Gastrocnemius medialis (tissue), 4 donors: Measurements from ENCODE around the gene MCAM.

Experiments used
- CTCF ChIP-seq, 5 experiments: fragments of 450-650 bp in 3 of 5; fragments of 200-600 bp in 2 of 5; sonication (generic) in 2 of 5; IDR thresholded peaks in 4 of 5; conservative IDR thresholded peaks in 1 of 5; 1 replicate in 4 of 5; 2 replicates in 1 of 5; pipeline ENCODE4 v1.5.1; 2016 to 2019; ENCODE audit warnings: antibody characterized with exemption in 5 of 5, mild to moderate bottlenecking in 3 of 5, moderate library complexity in 3 of 5
- POLR2A ChIP-seq, 2 donors: fragments of 450-650 bp; IDR thresholded peaks; one replicate each; pipeline ENCODE4 v1.6.1; 2017; ENCODE audit warnings: antibody characterized with exemption in 2 of 2, mild to moderate bottlenecking in 2 of 2, moderate library complexity in 2 of 2

GRCh38 chr11:119334174-119334930 lies 17.4 kb upstream of the MCAM start, which contains the start of gene RNF26:
- peak; percentile 85 to 86 for TF ChIP-seq POLR2A (IDR thresholded peaks at IDR 0.05)
- TF ChIP-seq CTCF (IDR thresholded peaks at IDR 0.05 in 4 of 5, conservative IDR thresholded peaks at IDR 0.05 in 1 of 5): no peak
